ENCODE results near the gene ATP2B1.
"Not testable (repeated sequence)": the region's sequence is repeated elsewhere in the genome, so short reads cannot be mapped to it uniquely, and the experiment has no call there.

ATP2B1 gene

GRCh38 chr12:89708565-89709156, at the start of gene ATP2B1:
ATP2B1 (minus strand) TSS chr12:89708838; CDS start chr12:89655886, 52,952 bp downstream.
- DNase-seq (ENCODE audit: low read depth), result peak; percentile 95
- TF ChIP-seq CTCF (IDR thresholded peaks at IDR 0.05; ENCODE audit: insufficient read depth, low read depth, low read length, missing control alignments), result no peak

GRCh38 chr12:89757987-89758386, 49.3 kb upstream of the ATP2B1 start:
- H3K4me3 ChIP-seq (ENCODE audit: low read length); DNase-seq (ENCODE audit: low read depth): not testable (repeated sequence)

More at GRCh38 chr12:89708565-89709156, at the start of gene ATP2B1:
- H3K4me3 ChIP-seq (ENCODE audit: low read length), result peak within 1 kb of the TSS; percentile 73

- no peak for TF ChIP-seq CTCF (IDR thresholded peaks at IDR 0.05; ENCODE audit: insufficient read depth, low read depth, low read length, missing control alignments)
- DNase-seq (ENCODE audit: low read depth), result peak; percentile 98
- no peak overlapping the region for H3K4me3 ChIP-seq (ENCODE audit: low read length)
Observed at GRCh38 chr12:89756585-89757398, 48.2 kb upstream of the ATP2B1 start.

- H3K4me3 ChIP-seq (ENCODE audit: low read length), result no peak overlapping the region
- DNase-seq (ENCODE audit: low read depth), result no peak
- TF ChIP-seq CTCF (IDR thresholded peaks at IDR 0.05; ENCODE audit: insufficient read depth, low read depth, low read length, missing control alignments), result no peak
Observed at GRCh38 chr12:89756194-89756584, 47.6 kb upstream of the ATP2B1 start.

- no peak for DNase-seq (ENCODE audit: low read depth)
- no peak for TF ChIP-seq CTCF (IDR thresholded peaks at IDR 0.05; ENCODE audit: insufficient read depth, low read depth, low read length, missing control alignments)
- H3K4me3 ChIP-seq (ENCODE audit: low read length), result no peak overlapping the region
Observed at GRCh38 chr12:89753997-89754396, 45.4 kb upstream of the ATP2B1 start.

- no peak for DNase-seq (ENCODE audit: low read depth)
- TF ChIP-seq CTCF (IDR thresholded peaks at IDR 0.05; ENCODE audit: insufficient read depth, low read depth, low read length, missing control alignments), result no peak
- no peak overlapping the region for H3K4me3 ChIP-seq (ENCODE audit: low read length)
Observed at GRCh38 chr12:89752341-89752740, 43.7 kb upstream of the ATP2B1 start.

GRCh38 chr12:89750389-89751351, 42.0 kb upstream of the ATP2B1 start:
- DNase-seq (ENCODE audit: low read depth), result no peak
- no peak for TF ChIP-seq CTCF (IDR thresholded peaks at IDR 0.05; ENCODE audit: insufficient read depth, low read depth, low read length, missing control alignments)

More at GRCh38 chr12:89750389-89751351, 42.0 kb upstream of the ATP2B1 start:
- H3K4me3 ChIP-seq (ENCODE audit: low read length), result no peak overlapping the region

All from epithelial cell of esophagus (primary cell).